ENCODE data around the gene FAM237B. TPM values are rescaled to one million over a fixed set of nuclear protein-coding genes. Genes with fewer than 3 reads are reported as not detected.

FAM237B gene
- total and polyA plus RNA-seq, 2 of the 13 experiments (the other 11 are each of a cell fraction or from before 2014, with no cell fraction given), result not detected

GRCh38 chr7:90298145-90299038, 22.7 kb downstream of the FAM237B start (continued):
- TF ChIP-seq CSRNP1 (CRISPR knock-in tag; IDR thresholded peaks at IDR 0.05), result no peak

DNA sequence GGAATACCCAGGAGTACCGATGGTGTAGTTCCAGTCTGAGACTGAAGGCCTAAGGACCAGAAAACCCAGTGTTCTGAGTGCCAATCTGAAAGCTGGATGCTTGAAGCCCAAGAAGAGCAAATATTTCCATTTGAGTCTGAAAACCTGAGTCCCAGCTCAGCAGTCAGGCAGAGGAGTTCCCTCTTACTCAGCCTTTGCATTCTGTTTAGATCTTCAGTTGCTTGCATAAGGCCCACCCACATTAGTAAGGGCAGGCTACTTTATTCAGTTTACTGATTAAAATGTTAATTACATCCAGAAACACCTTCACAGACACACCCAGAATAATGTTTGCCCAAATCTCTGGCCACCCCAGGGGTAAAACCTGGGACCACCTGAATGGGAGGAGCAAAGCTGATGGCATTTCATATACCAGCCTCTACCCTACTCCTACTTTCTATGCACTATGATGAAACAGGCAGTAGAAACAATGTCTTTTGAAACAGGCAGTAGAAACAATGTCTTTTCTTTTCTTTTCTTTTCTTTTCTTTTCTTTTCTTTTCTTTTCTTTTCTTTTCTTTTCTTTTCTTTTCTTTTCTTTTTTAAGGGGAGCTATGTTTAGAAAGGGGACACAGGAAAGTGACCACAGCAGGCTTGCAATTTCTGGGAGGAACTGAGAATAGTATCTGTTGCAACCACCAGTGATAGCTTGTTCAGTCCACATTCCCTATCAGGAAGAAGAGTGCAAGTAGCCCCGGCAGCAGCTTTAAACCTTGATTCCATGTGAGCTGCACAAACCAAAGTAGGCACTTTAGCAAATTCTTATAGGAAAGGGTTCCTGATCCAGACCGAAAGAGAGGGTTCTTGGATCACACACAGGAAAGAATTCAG, 30.6 kb downstream of the FAM237B start:
- FAIRE-seq (no peak), DNase-seq (ENCODE audit: low spot score) (no peak), ATAC-seq (no peak)
- TF ChIP-seq ZNF556 (CRISPR knock-in tag; IDR thresholded peaks at IDR 0.05; ENCODE audit: borderline replicate concordance), result no peak
- TF ChIP-seq SMC3 (IDR thresholded peaks at IDR 0.05; ENCODE audit: low read length), result no peak
- no peak for TF ChIP-seq NCOA1 (CRISPR knock-in tag; IDR thresholded peaks at IDR 0.05)
- no peak for TF ChIP-seq MLX (CRISPR knock-in tag; IDR thresholded peaks at IDR 0.05)
- TF ChIP-seq AFF4 (CRISPR knock-in tag; IDR thresholded peaks at IDR 0.05), result no peak
- no peak for TF ChIP-seq RARG (CRISPR knock-in tag; IDR thresholded peaks at IDR 0.05; ENCODE audit: low read depth)
- no peak for TF ChIP-seq ZNF138 (CRISPR knock-in tag; IDR thresholded peaks at IDR 0.05; ENCODE audit: low read depth)
- no peak for TF ChIP-seq ZNF207 (IDR thresholded peaks at IDR 0.05; ENCODE audit: borderline replicate concordance)
- TF ChIP-seq ZNF773 (CRISPR knock-in tag; IDR thresholded peaks at IDR 0.05; ENCODE audit: borderline replicate concordance), result no peak
- Histone ChIP-seq H3K4me3 (replicated peaks in 1 of 3; ENCODE audit: insufficient read depth in 1 of 3, low read depth in 2 of 3, low read length in 3 of 3) (no peak overlapping the region), H3K4me1 (ENCODE audit: insufficient read depth, low read length) (no peaks in the 10 kb centered on the region), H2AFZ (ENCODE audit: low read length) (no peak overlapping the region), H3K36me3 (replicated peaks in 1 of 2; ENCODE audit: control insufficient read depth in 1 of 2, insufficient read depth in 2 of 2, low read length in 2 of 2) (no peaks in the 10 kb centered on the region), H3K9ac (ENCODE audit: insufficient read depth, low read depth, low read length) (no peak overlapping the region), H3K79me2 (ENCODE audit: insufficient read depth, low read length) (no peaks in the 10 kb centered on the region), H3K4me2 (ENCODE audit: low read depth, low read length) (no peak overlapping the region), H4K20me1 (ENCODE audit: insufficient read depth, low read length) (no peaks in the 10 kb centered on the region), H3K27me3 (ENCODE audit: control insufficient read depth in 1 of 2, insufficient read depth in 2 of 2, low read length in 2 of 2) (no peaks in the 10 kb centered on the region), H3K27ac (ENCODE audit: extremely low read length, insufficient read depth, low read length) (no peak overlapping the region), H3K9me3 (ENCODE audit: low read length) (no peaks in the 10 kb centered on the region; the same call in 1 of the 2 replicates)
- intact Hi-C loops (cut with micrococcal nuclease; ENCODE audit: unreplicated experiment) (no loop called here), in situ Hi-C loops (cut with HindIII; ENCODE audit: extremely low pct_ligation_motif_present, low pct_unique_long_range_greater_than_20kb) (no loop called here)
- CTCF ChIA-PET (ENCODE audit: low intra/inter-chr PET ratio, low total read pairs), result no interaction called here
- POLR2A ChIA-PET, result no interaction called here
- no TSS peak for BruUV-seq (replicated peaks)
- 84% methylated on average over 3 of the region's 3 CpGs for WGBS (ENCODE audit: low lambda C conversion rate)
